ENCODE results near the gene FBXO45. TPM values are rescaled to one million over a fixed set of nuclear protein-coding genes. Genes with fewer than 3 reads are reported as not detected.
"Not testable (repeated sequence)": the region's sequence is repeated elsewhere in the genome, so short reads cannot be mapped to it uniquely, and the experiment has no call there.

FBXO45 gene
- polyA plus RNA-seq, 2 donors = 4.1 to 7.0 TPM

GRCh38 chr3:196533260-196533681, 35.2 kb upstream of the FBXO45 start:
- peaks cover 0 to 5% of the 10 kb centered on the region in 2 donors for H3K4me1 ChIP-seq (ENCODE audit: control insufficient read depth in 2 of 2, insufficient read depth in 2 of 2, low read length in 1 of 2)
- WGBS, 2 donors = 49 to 52% methylated on average over 14 of the region's 14 CpGs
- no peak overlapping the region for H3K27ac ChIP-seq (ENCODE audit: low read depth in 2 of 2, low read length in 1 of 2)
- H3K36me3 ChIP-seq (ENCODE audit: control insufficient read depth in 2 of 2, insufficient read depth in 2 of 2, low read length in 1 of 2) = no peaks in the 10 kb centered on the region
- H3K27me3 ChIP-seq (ENCODE audit: control insufficient read depth in 1 of 2, insufficient read depth in 2 of 2, low read length in 2 of 2) = no peaks in the 10 kb centered on the region
- no peaks in the 10 kb centered on the region for H3K9me3 ChIP-seq (ENCODE audit: control insufficient read depth in 2 of 2, insufficient read depth in 1 of 2, low read depth in 1 of 2, low read length in 1 of 2)
- H3K4me3 ChIP-seq (ENCODE audit: low read depth in 1 of 2, low read length in 2 of 2) = no peak overlapping the region

DNA sequence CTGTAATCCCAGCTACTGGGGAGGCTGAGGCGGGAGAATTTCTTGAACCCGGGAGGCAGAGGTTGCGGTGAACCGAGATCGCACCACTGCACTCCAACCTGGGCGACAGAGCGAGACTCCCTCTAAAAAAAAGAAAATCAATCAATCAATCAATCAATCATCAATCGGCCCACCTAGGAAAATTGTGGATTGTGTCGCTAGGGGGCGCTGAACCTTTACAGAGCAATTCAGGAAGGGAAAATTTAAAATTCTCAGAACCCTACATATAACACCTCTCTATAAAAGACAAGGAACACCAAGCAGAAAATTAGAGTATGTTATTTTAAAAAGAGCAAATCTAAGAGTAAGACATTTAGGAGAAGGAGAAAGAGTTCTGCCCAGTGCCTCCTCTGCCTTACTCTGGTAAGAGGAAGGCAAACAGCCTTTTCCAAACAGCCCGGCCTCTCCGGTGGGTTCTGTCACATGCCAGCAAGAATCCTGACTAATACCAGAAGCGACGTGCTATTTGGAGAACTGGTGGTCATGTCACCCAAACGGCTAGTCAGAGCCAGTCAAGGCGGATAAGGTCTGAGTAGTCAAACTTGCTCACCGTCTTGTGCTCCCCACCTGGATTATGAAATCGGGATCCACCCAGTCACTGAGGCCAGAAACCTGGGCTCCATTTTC, 31.0 kb upstream of the FBXO45 start:
- Histone ChIP-seq H3K9me3 (ENCODE audit: control insufficient read depth in 2 of 2, insufficient read depth in 1 of 2, low read depth in 1 of 2, low read length in 1 of 2) (no peaks in the 10 kb centered on the region), H3K27me3 (ENCODE audit: control insufficient read depth in 1 of 2, insufficient read depth in 2 of 2, low read length in 2 of 2) (no peaks in the 10 kb centered on the region), H3K4me3 (ENCODE audit: low read depth in 1 of 2, low read length in 2 of 2) (no peak overlapping the region), H3K27ac (ENCODE audit: low read depth in 2 of 2, low read length in 1 of 2) (peak overlapping the region; percentile 66 to 76), H3K36me3 (ENCODE audit: control insufficient read depth in 2 of 2, insufficient read depth in 2 of 2, low read length in 1 of 2) (no peaks in the 10 kb centered on the region), H3K4me1 (ENCODE audit: control insufficient read depth in 2 of 2, insufficient read depth in 2 of 2, low read length in 1 of 2) (peaks cover 0 to 2% of the 10 kb centered on the region in 2 donors)
- 35 to 37% methylated on average over 18 of the region's 18 CpGs for WGBS, 2 donors

DNA sequence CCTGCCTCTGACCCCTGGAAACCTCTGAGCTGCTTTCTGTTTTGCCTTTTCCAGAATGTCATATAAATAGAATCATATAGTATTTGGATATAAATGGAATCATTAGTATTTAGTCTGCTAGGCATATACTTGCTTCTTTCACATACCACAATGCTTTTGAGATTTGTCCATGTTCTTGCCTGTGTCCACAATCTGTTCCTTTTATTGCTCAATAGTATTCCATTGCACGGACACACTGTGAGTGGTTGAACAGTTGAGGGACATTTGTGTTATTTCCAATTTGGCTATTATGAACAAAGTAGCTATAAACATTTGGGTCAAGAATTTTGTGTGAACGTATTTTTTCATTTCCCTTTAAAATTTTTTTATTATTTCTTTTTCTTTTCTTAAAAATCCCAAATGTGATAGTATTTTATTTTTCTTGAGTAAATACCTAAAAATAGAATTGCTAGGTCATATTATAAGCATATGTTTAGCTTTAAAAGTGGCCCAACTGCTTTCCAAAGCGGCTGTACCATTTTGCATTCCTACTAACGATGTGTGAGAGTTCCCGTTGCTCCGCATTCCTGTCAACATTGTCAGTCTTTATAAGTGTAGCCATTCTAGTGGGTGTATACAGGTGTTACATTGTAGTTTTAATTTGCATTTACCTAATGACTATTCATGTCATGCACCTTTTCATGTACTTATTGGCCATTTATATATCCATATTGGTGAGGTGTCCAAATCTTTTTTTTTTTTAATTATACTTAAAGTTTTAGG, 26.6 kb upstream of the FBXO45 start:
- Histone ChIP-seq H3K9me3 (ENCODE audit: control insufficient read depth in 2 of 2, insufficient read depth in 1 of 2, low read depth in 1 of 2, low read length in 1 of 2) (no peaks in the 10 kb centered on the region), H3K36me3 (ENCODE audit: control insufficient read depth in 2 of 2, insufficient read depth in 2 of 2, low read length in 1 of 2) (no peaks in the 10 kb centered on the region), H3K4me3 (ENCODE audit: low read depth in 1 of 2, low read length in 2 of 2) (no peak overlapping the region), H3K27ac (ENCODE audit: low read depth in 2 of 2, low read length in 1 of 2) (no peak overlapping the region), H3K4me1 (ENCODE audit: control insufficient read depth in 2 of 2, insufficient read depth in 2 of 2, low read length in 1 of 2) (peaks cover 0 to 2% of the 10 kb centered on the region in 2 donors), H3K27me3 (ENCODE audit: control insufficient read depth in 1 of 2, insufficient read depth in 2 of 2, low read length in 2 of 2) (no peaks in the 10 kb centered on the region)
- 84 to 85% methylated on average over 6 of the region's 6 CpGs for WGBS, 2 donors

- Histone ChIP-seq H3K4me1 (ENCODE audit: control insufficient read depth in 2 of 2, insufficient read depth in 2 of 2, low read length in 1 of 2) (no peaks in the 10 kb centered on the region), H3K36me3 (ENCODE audit: control insufficient read depth in 2 of 2, insufficient read depth in 2 of 2, low read length in 1 of 2) (no peaks in the 10 kb centered on the region), H3K27me3 (ENCODE audit: control insufficient read depth in 1 of 2, insufficient read depth in 2 of 2, low read length in 2 of 2) (no peaks in the 10 kb centered on the region), H3K27ac (ENCODE audit: low read depth in 2 of 2, low read length in 1 of 2) (no peak overlapping the region), H3K4me3 (ENCODE audit: low read depth in 1 of 2, low read length in 2 of 2) (no peak overlapping the region), H3K9me3 (ENCODE audit: control insufficient read depth in 2 of 2, insufficient read depth in 1 of 2, low read depth in 1 of 2, low read length in 1 of 2) (peaks cover 0 to 2% of the 10 kb centered on the region in 2 donors)
- 94 to 97% methylated on average over 2 of the region's 2 CpGs for whole genome bisulfite sequencing, 2 donors
Observed at GRCh38 chr3:196544491-196544992, 23.9 kb upstream of the FBXO45 start.

GRCh38 chr3:196546537-196546936, 21.9 kb upstream of the FBXO45 start:
- WGBS, 2 donors = 48 to 58% methylated on average over 5 of the region's 5 CpGs
- H3K36me3 ChIP-seq (ENCODE audit: control insufficient read depth in 2 of 2, insufficient read depth in 2 of 2, low read length in 1 of 2) = no peaks in the 10 kb centered on the region
- no peaks in the 10 kb centered on the region for H3K27me3 ChIP-seq (ENCODE audit: control insufficient read depth in 1 of 2, insufficient read depth in 2 of 2, low read length in 2 of 2)
- no peak overlapping the region for H3K27ac ChIP-seq (ENCODE audit: low read depth in 2 of 2, low read length in 1 of 2)
- no peak overlapping the region for H3K4me3 ChIP-seq (ENCODE audit: low read depth in 1 of 2, low read length in 2 of 2)
- H3K9me3 ChIP-seq (ENCODE audit: control insufficient read depth in 2 of 2, insufficient read depth in 1 of 2, low read depth in 1 of 2, low read length in 1 of 2) = peaks cover 0 to 2% of the 10 kb centered on the region in 2 donors
- H3K4me1 ChIP-seq (ENCODE audit: control insufficient read depth in 2 of 2, insufficient read depth in 2 of 2, low read length in 1 of 2) = no peaks in the 10 kb centered on the region

DNA sequence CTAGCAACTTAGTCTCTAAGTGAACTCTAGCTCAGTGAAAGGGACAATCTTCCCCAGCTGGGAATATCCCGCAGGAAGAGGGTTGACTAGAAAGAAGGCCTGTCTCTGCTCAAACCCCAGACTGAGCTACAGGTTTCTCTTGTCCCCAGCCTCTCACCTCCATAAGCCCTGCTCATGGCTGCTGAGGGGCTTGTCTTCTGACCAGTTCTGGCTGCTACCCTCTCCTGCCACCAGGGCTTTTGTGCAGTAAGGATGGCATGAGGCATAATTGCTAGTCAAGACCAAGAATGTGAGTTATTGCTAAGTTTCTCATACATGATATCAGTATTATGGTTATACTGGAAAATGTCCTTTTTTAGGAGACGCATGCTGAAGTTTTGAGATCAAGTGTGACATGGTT, 21.4 kb upstream of the FBXO45 start:
- 88 to 94% methylated on average over 2 of the region's 2 CpGs for WGBS, 2 donors
- Histone ChIP-seq H3K4me1 (ENCODE audit: control insufficient read depth in 2 of 2, insufficient read depth in 2 of 2, low read length in 1 of 2) (no peaks in the 10 kb centered on the region), H3K9me3 (ENCODE audit: control insufficient read depth in 2 of 2, insufficient read depth in 1 of 2, low read depth in 1 of 2, low read length in 1 of 2) (peaks cover 0 to 2% of the 10 kb centered on the region in 2 donors)

DNA sequence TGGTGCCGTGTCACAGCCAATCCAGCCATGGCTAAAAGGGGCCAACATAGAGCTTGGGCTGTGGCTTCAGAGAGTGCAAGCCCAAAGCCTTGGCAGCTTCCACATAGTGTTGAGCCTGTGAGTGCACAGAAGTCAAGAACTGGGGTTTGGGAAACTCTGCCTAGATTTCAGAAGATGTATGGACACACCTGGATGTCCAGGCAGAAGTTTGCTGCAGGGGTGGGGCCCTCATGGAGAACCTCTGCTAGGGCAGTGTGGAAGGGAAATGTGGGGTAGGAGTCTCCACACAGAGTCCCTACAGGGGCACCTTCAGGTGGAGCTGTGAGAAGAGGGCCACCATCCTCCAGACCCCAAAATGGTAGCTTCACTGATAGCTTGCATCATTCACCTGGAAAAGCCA, 19.1 kb upstream of the FBXO45 start:
- not testable (repeated sequence) for H3K4me3 ChIP-seq (ENCODE audit: low read depth in 1 of 2, low read length in 2 of 2); H3K36me3 ChIP-seq (ENCODE audit: control insufficient read depth in 2 of 2, insufficient read depth in 2 of 2, low read length in 1 of 2); H3K27me3 ChIP-seq (ENCODE audit: control insufficient read depth in 1 of 2, insufficient read depth in 2 of 2, low read length in 2 of 2); H3K9me3 ChIP-seq (ENCODE audit: control insufficient read depth in 2 of 2, insufficient read depth in 1 of 2, low read depth in 1 of 2, low read length in 1 of 2); H3K27ac ChIP-seq (ENCODE audit: low read depth in 2 of 2, low read length in 1 of 2); H3K4me1 ChIP-seq (ENCODE audit: control insufficient read depth in 2 of 2, insufficient read depth in 2 of 2, low read length in 1 of 2)
- WGBS, 2 donors = 100% methylated on average over 1 of the region's 1 CpG

More for the DNA sequence above, 21.4 kb upstream of the FBXO45 start:
- Histone ChIP-seq H3K4me3 (ENCODE audit: low read depth in 1 of 2, low read length in 2 of 2) (no peak overlapping the region), H3K27me3 (ENCODE audit: control insufficient read depth in 1 of 2, insufficient read depth in 2 of 2, low read length in 2 of 2) (no peaks in the 10 kb centered on the region), H3K27ac (ENCODE audit: low read depth in 2 of 2, low read length in 1 of 2) (no peak overlapping the region), H3K36me3 (ENCODE audit: control insufficient read depth in 2 of 2, insufficient read depth in 2 of 2, low read length in 1 of 2) (no peaks in the 10 kb centered on the region)

DNA sequence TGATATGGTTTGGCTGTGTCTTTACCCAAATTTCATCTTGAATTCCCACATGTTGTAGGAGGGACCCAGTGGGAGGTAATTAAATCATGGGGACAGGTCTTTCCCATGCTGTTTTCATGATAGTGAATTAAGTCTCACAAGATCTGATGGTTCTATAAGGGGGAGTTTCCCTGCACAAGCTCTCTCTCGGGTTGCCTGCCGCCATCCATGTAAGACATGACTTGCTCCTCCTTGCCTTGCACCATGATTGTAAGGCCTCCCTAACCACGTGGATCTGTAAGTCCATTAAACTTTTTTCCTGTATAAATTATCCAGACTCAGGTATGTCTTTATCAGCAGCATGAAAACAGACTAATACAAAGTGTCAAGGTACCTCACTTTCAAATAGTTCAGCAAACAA, 18.3 kb upstream of the FBXO45 start:
- H3K4me1 ChIP-seq (ENCODE audit: control insufficient read depth in 2 of 2, insufficient read depth in 2 of 2, low read length in 1 of 2); H3K27me3 ChIP-seq (ENCODE audit: control insufficient read depth in 1 of 2, insufficient read depth in 2 of 2, low read length in 2 of 2); H3K4me3 ChIP-seq (ENCODE audit: low read depth in 1 of 2, low read length in 2 of 2); H3K36me3 ChIP-seq (ENCODE audit: control insufficient read depth in 2 of 2, insufficient read depth in 2 of 2, low read length in 1 of 2); H3K27ac ChIP-seq (ENCODE audit: low read depth in 2 of 2, low read length in 1 of 2); H3K9me3 ChIP-seq (ENCODE audit: control insufficient read depth in 2 of 2, insufficient read depth in 1 of 2, low read depth in 1 of 2, low read length in 1 of 2): not testable (repeated sequence)
- WGBS, 2 donors = 81 to 83% methylated on average over 3 of the region's 3 CpGs

- Histone ChIP-seq H3K4me3 (ENCODE audit: low read depth in 1 of 2, low read length in 2 of 2) (no peak overlapping the region), H3K27me3 (ENCODE audit: control insufficient read depth in 1 of 2, insufficient read depth in 2 of 2, low read length in 2 of 2) (no peaks in the 10 kb centered on the region), H3K9me3 (ENCODE audit: control insufficient read depth in 2 of 2, insufficient read depth in 1 of 2, low read depth in 1 of 2, low read length in 1 of 2) (peaks cover 0 to 2% of the 10 kb centered on the region in 2 donors), H3K4me1 (ENCODE audit: control insufficient read depth in 2 of 2, insufficient read depth in 2 of 2, low read length in 1 of 2) (no peaks in the 10 kb centered on the region), H3K27ac (ENCODE audit: low read depth in 2 of 2, low read length in 1 of 2) (no peak overlapping the region), H3K36me3 (ENCODE audit: control insufficient read depth in 2 of 2, insufficient read depth in 2 of 2, low read length in 1 of 2) (no peaks in the 10 kb centered on the region)
- 93 to 96% methylated on average over 5 of the region's 5 CpGs for WGBS, 2 donors
Observed at GRCh38 chr3:196552253-196552652, 16.2 kb upstream of the FBXO45 start.

Data from esophagus (tissue), 2 donors.